Loucy (cell line): ENCODE results near the gene ZNF76.

Experiments used
- CTCF ChIP-seq: fragments of 200-600 bp; sonication (generic); conservative IDR thresholded peaks from 2 replicates; pipeline ENCODE4 v1.5.1; 2014; ENCODE audit warnings: mild to moderate bottlenecking, antibody characterized with exemption, low read length
- EZH2phosphoT487 ChIP-seq: fragments of 200-600 bp; IDR thresholded peaks from 2 replicates; pipeline ENCODE4 v1.6.1; 2018; ENCODE audit warnings: antibody characterized with exemption, mild to moderate bottlenecking, moderate library complexity, borderline replicate concordance

- TF ChIP-seq CTCF, result no peak
- TF ChIP-seq EZH2phosphoT487, result no peak
These were observed 71.1 kb downstream of the ZNF76 start for GRCh38 chr6:35330541-35331119.
